ENCODE data around the gene TCN2. TPM values are rescaled to one million over a fixed set of nuclear protein-coding genes. Genes with fewer than 3 reads are reported as not detected.

Gene TCN2
- total and polyA plus RNA-seq, 10 of the 15 experiments (the other 5 are each of a cell fraction or from before 2014, with no cell fraction given), result 5.4 to 21.8 (median 11.0) TPM

DNA sequence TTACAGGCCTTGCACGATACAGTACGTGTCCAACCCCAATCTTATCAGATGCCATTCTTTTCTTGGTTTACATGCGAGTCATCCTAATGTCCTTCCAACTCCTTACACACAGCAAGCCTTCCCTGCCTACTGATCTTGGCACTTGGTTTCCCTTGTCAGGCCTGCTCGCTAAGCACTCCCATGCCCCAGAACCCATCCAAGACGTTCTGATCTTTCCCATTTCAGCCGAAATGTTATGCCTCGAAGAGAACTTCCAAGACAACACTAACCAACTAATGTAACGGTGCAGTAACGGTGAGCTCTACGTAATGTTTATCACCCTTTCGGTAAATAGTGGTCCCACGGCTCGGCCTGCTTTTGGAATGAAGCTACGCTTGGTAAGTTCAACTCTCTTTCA lies 15.8 kb upstream of the TCN2 start:
- peak overlapping the region; percentile 97 for H3K4me3 ChIP-seq
- BruUV-seq (replicated peaks), result TSS peak; percentile 62
- intact Hi-C loops (cut with micrococcal nuclease; ENCODE audit: unreplicated experiment), result no loop called here

DNA sequence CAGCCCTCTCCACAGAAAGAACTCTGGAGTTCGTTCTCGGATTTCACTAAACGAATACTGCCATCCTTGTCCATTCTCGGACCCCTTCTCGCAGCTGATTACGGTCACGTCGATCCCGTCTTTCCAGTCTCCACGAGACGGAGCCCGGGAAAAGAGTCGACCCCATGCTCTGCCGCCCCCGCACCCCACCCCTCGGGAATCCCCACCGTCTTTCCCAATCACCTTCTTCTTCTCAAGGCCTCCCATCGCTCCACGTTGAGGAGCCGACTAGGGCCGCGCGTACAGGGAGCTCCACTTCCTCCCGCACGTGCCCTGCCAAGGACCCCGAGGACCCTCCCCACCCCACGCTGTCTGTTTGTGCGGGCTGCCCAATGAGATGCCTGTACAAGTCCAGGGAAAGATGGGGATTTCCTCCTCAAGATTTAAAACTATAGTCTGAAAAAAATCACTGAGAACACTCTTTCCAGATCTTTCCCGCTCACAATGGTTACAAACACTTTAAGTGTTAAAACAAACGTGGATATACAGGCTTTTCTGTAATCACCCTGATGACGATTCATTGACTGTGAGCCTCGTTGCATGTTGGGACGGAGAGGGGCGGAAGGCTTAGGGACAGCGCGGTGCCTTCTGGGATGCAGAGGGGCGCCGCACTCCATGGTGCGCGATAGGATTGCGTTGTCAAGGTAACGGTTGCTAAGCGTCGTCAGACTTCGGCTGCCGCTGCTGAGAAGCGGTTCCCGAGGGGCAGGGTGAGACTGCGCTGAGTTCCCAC lies 15.2 kb upstream of the TCN2 start, which contains the start of gene PES1:
PES1 (minus strand) TSS at position 323 of the 772 bp plus-strand sequence; CDS start at position 246, 77 bp downstream.
- FAIRE-seq (peak; percentile 99), ATAC-seq (peak; percentile 100), DNase-seq (ENCODE audit: low read depth, low spot score) (peak; percentile 97)
- RAD21 ChIA-PET (ENCODE audit: unreplicated experiment), result interaction anchor here (1.0 to 1.4 kb wide), 4 partner anchors 15 to 189 kb away, joined by 3 to 7 read pairs (median 4); partner anchors contain the start of genes SLC35E4 and TCN2
- CTCF ChIA-PET, result interaction anchor here (0.8 to 6.6 kb wide), 5 partner anchors 10 to 163 kb away, joined by 3 to 45 read pairs (median 5); partner anchors contain the start of genes SLC35E4 and TCN2
- under 1% methylated on average over 42 of the region's 49 CpGs for WGBS (ENCODE audit: insufficient coverage, insufficient replicate concordance, low lambda C conversion rate, missing lambda C conversion rate)
- Histone ChIP-seq H3K9ac (ENCODE audit: control insufficient read depth, insufficient read depth, low read length) (peak within 1 kb of the TSS; percentile 95), H3K9me3 (replicated peaks; ENCODE audit: control insufficient read depth, insufficient read depth, low read length) (no peaks in the 10 kb centered on the region), H4K20me1 (ENCODE audit: control insufficient read depth, insufficient read depth) (no peaks in the 10 kb centered on the region), H2AFZ (ENCODE audit: control insufficient read depth, low read depth, low read length) (peak within 1 kb of the TSS; percentile 81), H3K36me3 (ENCODE audit: control insufficient read depth in 2 of 2, insufficient read depth in 2 of 2, low read length in 1 of 2) (peaks cover 8 to 24% of the 10 kb centered on the region in 2 experiments), H3K4me1 (ENCODE audit: control insufficient read depth, insufficient read depth, low read length) (no peaks in the 10 kb centered on the region), H3K4me2 (ENCODE audit: control insufficient read depth, insufficient read depth) (peak within 1 kb of the TSS; percentile 90), H3K4me3 (peak within 1 kb of the TSS; percentile 97), H3K27me3 (replicated peaks in 1 of 2; ENCODE audit: control insufficient read depth in 2 of 2, insufficient read depth in 2 of 2, low read length in 1 of 2) (no peaks in the 10 kb centered on the region), H3K27ac (ENCODE audit: control insufficient read depth, insufficient read depth) (peak within 1 kb of the TSS; percentile 91), H3K79me2 (ENCODE audit: control insufficient read depth, insufficient read depth, low read length) (peaks cover 26% of the 10 kb centered on the region)
- POLR2A ChIA-PET, result interaction anchor here (0.6 to 1.3 kb wide), 5 partner anchors 12 to 492 kb away, joined by 3 to 7 read pairs (median 3); no protein-coding TSS in a partner anchor
- BruUV-seq (replicated peaks), result no TSS peak
- intact Hi-C loops (cut with micrococcal nuclease; ENCODE audit: unreplicated experiment) (no loop called here), in situ Hi-C loops (cut with MboI) (no loop called here)
- SMC1A ChIA-PET (ENCODE audit: uncharacterized antibody, unreplicated experiment), result interaction anchor here (0.7 to 1.1 kb wide), 4 partner anchors 9 to 170 kb away, joined by 3 to 5 read pairs (median 3); partner anchors contain the start of gene TCN2
- TF ChIP-seq MYB (IDR thresholded peaks at IDR 0.05; ENCODE audit: borderline replicate concordance, low read depth, low read length), result peak; percentile 98
- no peak for TF ChIP-seq SMARCA5 (IDR thresholded peaks at IDR 0.05)
- peak; percentile 98 for TF ChIP-seq CREM (IDR thresholded peaks at IDR 0.05; ENCODE audit: low read depth)
- peak; percentile 99 to 100 for TF ChIP-seq BHLHE40 (IDR thresholded peaks at IDR 0.05; ENCODE audit: borderline replicate concordance in 1 of 2, low read depth in 2 of 2, low read length in 1 of 2)
- TF ChIP-seq WRNIP1 (IDR thresholded peaks at IDR 0.05; ENCODE audit: borderline replicate concordance, low read depth, low read length), result 0 out of 2 replicates have a peak, but pooled peaks have one; percentile 72
- peak; percentile 58; the same call in 1 of the 2 replicates for TF ChIP-seq CHD2 (IDR thresholded peaks at IDR 0.05; ENCODE audit: borderline replicate concordance, low read depth, low read length)
- peak; percentile 75; the same call in 1 of the 2 replicates for TF ChIP-seq RB1 (IDR thresholded peaks at IDR 0.05; ENCODE audit: borderline replicate concordance)
- no peak for TF ChIP-seq E2F4 (IDR thresholded peaks at IDR 0.05; ENCODE audit: low read depth, low read length)
- TF ChIP-seq KAT2A (conservative IDR thresholded peaks at IDR 0.05; ENCODE audit: control insufficient read depth, low read depth, low read length), result no peak
- no peak for TF ChIP-seq JUND (IDR thresholded peaks at IDR 0.05; ENCODE audit: low read depth, low read length)

More for the DNA sequence above, 15.8 kb upstream of the TCN2 start:
- no peaks in the 10 kb centered on the region for H4K20me1 ChIP-seq (ENCODE audit: control insufficient read depth, insufficient read depth)
- H3K4me1 ChIP-seq (ENCODE audit: control insufficient read depth, insufficient read depth, low read length), result no peaks in the 10 kb centered on the region
- ChIA-PET SMC1A (ENCODE audit: uncharacterized antibody, unreplicated experiment) (interaction anchor here (0.7 to 1.1 kb wide), 5 partner anchors 10 to 169 kb away, joined by 3 to 5 read pairs (median 3); partner anchors contain the start of gene TCN2), POLR2A (interaction anchor here (0.6 to 1.3 kb wide), 5 partner anchors 13 to 492 kb away, joined by 3 to 7 read pairs (median 3); no protein-coding TSS in a partner anchor), CTCF (interaction anchor here (1.1 to 6.6 kb wide), 4 partner anchors 11 to 164 kb away, joined by 4 to 45 read pairs (median 6); partner anchors contain the start of genes SLC35E4 and TCN2), RAD21 (ENCODE audit: unreplicated experiment) (interaction anchor here (1.0 to 1.4 kb wide), 4 partner anchors 15 to 189 kb away, joined by 3 to 7 read pairs (median 4); partner anchors contain the start of genes SLC35E4 and TCN2)
- peak; percentile 68 for FAIRE-seq
- ATAC-seq, result no peak
- peaks cover 11 to 28% of the 10 kb centered on the region in 2 experiments for H3K36me3 ChIP-seq (ENCODE audit: control insufficient read depth in 2 of 2, insufficient read depth in 2 of 2, low read length in 1 of 2)
- no peaks in the 10 kb centered on the region for H3K27me3 ChIP-seq (replicated peaks in 1 of 2; ENCODE audit: control insufficient read depth in 2 of 2, insufficient read depth in 2 of 2, low read length in 1 of 2)
- H2AFZ ChIP-seq (ENCODE audit: control insufficient read depth, low read depth, low read length), result peak overlapping the region; percentile 58
- H3K9ac ChIP-seq (ENCODE audit: control insufficient read depth, insufficient read depth, low read length), result peak overlapping the region; percentile 95
- WGBS (ENCODE audit: insufficient coverage, insufficient replicate concordance, low lambda C conversion rate, missing lambda C conversion rate), result under 1% methylated on average over 14 of the region's 14 CpGs
- peak overlapping the region; percentile 91 for H3K27ac ChIP-seq (ENCODE audit: control insufficient read depth, insufficient read depth)
- no peak for DNase-seq (ENCODE audit: low read depth, low spot score)
- H3K4me2 ChIP-seq (ENCODE audit: control insufficient read depth, insufficient read depth), result peak overlapping the region; percentile 90
- in situ Hi-C loops (cut with MboI), result no loop called here
- H3K79me2 ChIP-seq (ENCODE audit: control insufficient read depth, insufficient read depth, low read length), result peaks cover 26% of the 10 kb centered on the region
- TF ChIP-seq STAT3 (IDR thresholded peaks at IDR 0.05; ENCODE audit: low read depth, low read length), result no peak
- TF ChIP-seq PML (IDR thresholded peaks at IDR 0.05; ENCODE audit: low read length), result 0 out of 2 replicates have a peak, but pooled peaks have one; percentile 37
- no peaks in the 10 kb centered on the region for H3K9me3 ChIP-seq (replicated peaks; ENCODE audit: control insufficient read depth, insufficient read depth, low read length)

All from GM12878 (cell line).